DOHH2 (cell line): ENCODE results near the gene CCDC158.

Source experiments
- CTCF ChIP-seq: fragments of 200-600 bp; sonication (generic); IDR thresholded peaks from one replicate; pipeline ENCODE4 v1.5.1; 2014; ENCODE audit warnings: antibody characterized with exemption, mild to moderate bottlenecking, low read depth, low read length; ENCODE audit not compliant: poor library complexity, severe bottlenecking
- EZH2phosphoT487 ChIP-seq: fragments of 200-600 bp; sonication (generic); IDR thresholded peaks from 2 replicates; pipeline ENCODE4 v1.6.1; 2017; ENCODE audit warnings: borderline replicate concordance, mild to moderate bottlenecking, antibody characterized with exemption, low read length, moderate library complexity, mixed read lengths

- TF ChIP-seq CTCF (no peak), EZH2phosphoT487 (no peak)
These were observed 113.9 kb downstream of the CCDC158 start for GRCh38 chr4:76306882-76307659.
